Activated effector memory CD4-positive, alpha-beta T cell treated with anti-CD3 and anti-CD28 coated beads, Interleukin-2, amount 50 U/mL, for 16 hours (primary cell): ENCODE data around the gene ANKRD13A.
A peak's percentile ranks its signal among the peaks of the same experiment; 100 is the strongest.

ENCODE experiments used
- DNase-seq: peaks from one replicate; pipeline ENCODE4 v3.0.0-alpha.2; 2020

ANKRD13A gene

GRCh38 chr12:109998904-109999648, at the start of gene ANKRD13A:
TSS of gene ANKRD13A (plus strand) at chr12:109999430. CDS start at chr12:109999689, 259 bp downstream.
- peak; percentile 95 for DNase-seq

GRCh38 chr12:109950625-109951024, 48.6 kb upstream of the ANKRD13A start:
- DNase-seq, result no peak

- DNase-seq, result no peak
Measured at GRCh38 chr12:109951136-109951535, 48.1 kb upstream of the ANKRD13A start.

- no peak for DNase-seq
Measured at GRCh38 chr12:109951751-109952150, 47.5 kb upstream of the ANKRD13A start.

GRCh38 chr12:109952160-109952858, 46.9 kb upstream of the ANKRD13A start:
- DNase-seq, result no peak

- no peak for DNase-seq
Measured at GRCh38 chr12:109952873-109953272, 46.4 kb upstream of the ANKRD13A start.

GRCh38 chr12:109953656-109954055, 45.6 kb upstream of the ANKRD13A start:
- no peak for DNase-seq

GRCh38 chr12:109958374-109958773, 40.9 kb upstream of the ANKRD13A start:
- no peak for DNase-seq

GRCh38 chr12:109959411-109960093, 39.7 kb upstream of the ANKRD13A start:
- DNase-seq, result no peak

- DNase-seq, result no peak
Measured at GRCh38 chr12:109961201-109961600, 38.0 kb upstream of the ANKRD13A start.

- no peak for DNase-seq
Measured at GRCh38 chr12:109961612-109962011, 37.6 kb upstream of the ANKRD13A start.

GRCh38 chr12:109962398-109962797, 36.8 kb upstream of the ANKRD13A start:
- DNase-seq, result no peak

- DNase-seq, result no peak
Measured at GRCh38 chr12:109963330-109963729, 35.9 kb upstream of the ANKRD13A start.

GRCh38 chr12:109963743-109964429, 35.3 kb upstream of the ANKRD13A start:
- no peak for DNase-seq

GRCh38 chr12:109966546-109966945, 32.7 kb upstream of the ANKRD13A start:
- DNase-seq, result no peak

GRCh38 chr12:109967383-109968031, 31.7 kb upstream of the ANKRD13A start:
- peak; percentile 68 for DNase-seq

GRCh38 chr12:109968032-109968420, 31.2 kb upstream of the ANKRD13A start:
- no peak for DNase-seq

- no peak for DNase-seq
Measured at GRCh38 chr12:109968801-109969200, 30.4 kb upstream of the ANKRD13A start.

GRCh38 chr12:109972821-109973220, 26.4 kb upstream of the ANKRD13A start:
- DNase-seq, result no peak

GRCh38 chr12:109981311-109981710, 17.9 kb upstream of the ANKRD13A start:
- DNase-seq, result peak; percentile 86

- no peak for DNase-seq
Measured at GRCh38 chr12:109982210-109982609, 17.0 kb upstream of the ANKRD13A start.

GRCh38 chr12:109983432-109984142, 15.6 kb upstream of the ANKRD13A start:
- DNase-seq, result no peak
